OCI-LY3 (cell line): ENCODE measurements around the gene CDH18.

Experiments
- EZH2phosphoT487 ChIP-seq: fragments of 200-600 bp; shearing (Covaris generic); IDR thresholded peaks from 2 replicates; pipeline ENCODE4 v1.6.1; 2018; ENCODE audit warnings: antibody characterized with exemption, mixed run types, low read depth
- TF ChIP-seq, protein P1 (sequence below): fragments of 200-600, 300-600 bp; sonication (generic); IDR thresholded peaks from 2 replicates; pipeline ENCODE4 v1.5.1; 2014; ENCODE audit warnings: antibody characterized with exemption, low read length, low read depth

- TF ChIP-seq, protein P1, sequence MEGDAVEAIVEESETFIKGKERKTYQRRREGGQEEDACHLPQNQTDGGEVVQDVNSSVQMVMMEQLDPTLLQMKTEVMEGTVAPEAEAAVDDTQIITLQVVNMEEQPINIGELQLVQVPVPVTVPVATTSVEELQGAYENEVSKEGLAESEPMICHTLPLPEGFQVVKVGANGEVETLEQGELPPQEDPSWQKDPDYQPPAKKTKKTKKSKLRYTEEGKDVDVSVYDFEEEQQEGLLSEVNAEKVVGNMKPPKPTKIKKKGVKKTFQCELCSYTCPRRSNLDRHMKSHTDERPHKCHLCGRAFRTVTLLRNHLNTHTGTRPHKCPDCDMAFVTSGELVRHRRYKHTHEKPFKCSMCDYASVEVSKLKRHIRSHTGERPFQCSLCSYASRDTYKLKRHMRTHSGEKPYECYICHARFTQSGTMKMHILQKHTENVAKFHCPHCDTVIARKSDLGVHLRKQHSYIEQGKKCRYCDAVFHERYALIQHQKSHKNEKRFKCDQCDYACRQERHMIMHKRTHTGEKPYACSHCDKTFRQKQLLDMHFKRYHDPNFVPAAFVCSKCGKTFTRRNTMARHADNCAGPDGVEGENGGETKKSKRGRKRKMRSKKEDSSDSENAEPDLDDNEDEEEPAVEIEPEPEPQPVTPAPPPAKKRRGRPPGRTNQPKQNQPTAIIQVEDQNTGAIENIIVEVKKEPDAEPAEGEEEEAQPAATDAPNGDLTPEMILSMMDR = no peak
- TF ChIP-seq EZH2phosphoT487 = no peak
Observed at GRCh38 chr5:19987612-19988361, at the start of gene CDH18.
